Stimulated activated CD4-positive, alpha-beta T cell treated with anti-CD3 and anti-CD28 coated beads, TNF-alpha, amount 100 ng/mL, for 24 hours (primary cell): ENCODE results near the gene P2RY6.

ENCODE experiments used
- DNase-seq, 3 experiments: peaks; one replicate each; pipeline ENCODE4 v3.0.0-alpha.2; 2020; ENCODE audit warnings: low read depth in 3 of 3

P2RY6 gene

GRCh38 chr11:73316422-73316821, 44.3 kb downstream of the P2RY6 start:
- no peak for DNase-seq

GRCh38 chr11:73317373-73317772, 45.2 kb downstream of the P2RY6 start:
- DNase-seq: no peak

- no peak for DNase-seq
These were observed 45.7 kb downstream of the P2RY6 start for GRCh38 chr11:73317803-73318202.

- no peak for DNase-seq
These were observed 46.4 kb downstream of the P2RY6 start for GRCh38 chr11:73318501-73319011.

GRCh38 chr11:73320763-73321603, 48.8 kb downstream of the P2RY6 start:
- DNase-seq: no peak

GRCh38 chr11:73321604-73322381, 49.7 kb downstream of the P2RY6 start:
- no peak for DNase-seq

- no peak for DNase-seq
These were observed 50.5 kb downstream of the P2RY6 start for GRCh38 chr11:73322382-73323306.

GRCh38 chr11:73323464-73323863, 51.3 kb downstream of the P2RY6 start:
- DNase-seq: no peak

GRCh38 chr11:73324116-73324515, 52.0 kb downstream of the P2RY6 start:
- no peak for DNase-seq

GRCh38 chr11:73324665-73325035, 52.5 kb downstream of the P2RY6 start:
- DNase-seq: no peak

GRCh38 chr11:73325036-73325981, 53.2 kb downstream of the P2RY6 start:
- no peak for DNase-seq

- DNase-seq: no peak
These were observed 55.0 kb downstream of the P2RY6 start for GRCh38 chr11:73326929-73327811.

GRCh38 chr11:73327812-73328364, 55.8 kb downstream of the P2RY6 start:
- DNase-seq: no peak

GRCh38 chr11:73330569-73331093, 58.5 kb downstream of the P2RY6 start:
- no peak for DNase-seq

- DNase-seq: no peak
These were observed 59.2 kb downstream of the P2RY6 start for GRCh38 chr11:73331138-73331916.

- DNase-seq: no peak
These were observed 61.0 kb downstream of the P2RY6 start for GRCh38 chr11:73333173-73333572.

GRCh38 chr11:73333640-73334383, 61.7 kb downstream of the P2RY6 start:
- no peak for DNase-seq
